Astrocyte of the cerebellum (primary cell): Measurements from ENCODE around the gene DNAH6.

ENCODE experiments used
- DNase-seq: peaks from one replicate; pipeline ENCODE4 v3.0.0-alpha.2; 2011; ENCODE audit warnings: low read depth
- H3K4me3 ChIP-seq: 2 replicates; pipeline ENCODE4 v1.5.1; 2011; ENCODE audit warnings: mild to moderate bottlenecking, low read depth, low read length, moderate library complexity
- CTCF ChIP-seq: IDR thresholded peaks from 2 replicates; pipeline ENCODE4 v1.5.1; 2012; ENCODE audit warnings: low read length, low read depth, moderate library complexity, mild to moderate bottlenecking; ENCODE audit errors: missing control alignments
- in situ Hi-C: cut with HindIII; loops from 2 replicates; pipeline ENCODE4 v1.10.0; 2017; ENCODE audit warnings: low sequenced_read_pairs

Gene DNAH6

GRCh38 chr2:84478867-84479266 lies 37.4 kb upstream of the DNAH6 start:
- no peak overlapping the region for H3K4me3 ChIP-seq
- DNase-seq: no peak
- in situ Hi-C loops: no loop called here
- TF ChIP-seq CTCF: no peak

GRCh38 chr2:84481702-84482101 lies 34.6 kb upstream of the DNAH6 start:
- H3K4me3 ChIP-seq: no peak overlapping the region
- TF ChIP-seq CTCF: no peak
- in situ Hi-C loops: no loop called here
- no peak for DNase-seq

GRCh38 chr2:84482603-84483002 lies 33.7 kb upstream of the DNAH6 start:
- no peak for DNase-seq
- in situ Hi-C loops: no loop called here
- H3K4me3 ChIP-seq: no peak overlapping the region
- no peak for TF ChIP-seq CTCF

GRCh38 chr2:84483320-84483719 lies 33.0 kb upstream of the DNAH6 start:
- in situ Hi-C loops: no loop called here
- no peak for TF ChIP-seq CTCF
- H3K4me3 ChIP-seq: no peak overlapping the region
- no peak for DNase-seq

- TF ChIP-seq CTCF: no peak
- H3K4me3 ChIP-seq: no peak overlapping the region
- peak; percentile 42 for DNase-seq
- in situ Hi-C loops: no loop called here
These were observed 29.7 kb upstream of the DNAH6 start for GRCh38 chr2:84486441-84487115.

- H3K4me3 ChIP-seq: no peak overlapping the region
- no peak for TF ChIP-seq CTCF
- peak; percentile 61 for DNase-seq
- in situ Hi-C loops: no loop called here
These were observed 28.9 kb upstream of the DNAH6 start for GRCh38 chr2:84487298-84487996.
